Stimulated activated CD8-positive, alpha-beta memory T cell treated with anti-CD3 and anti-CD28 coated beads, Interleukin-15, amount 100 ng/mL, for 4 hours (primary cell): ENCODE data around the gene ETV1.

Experiments
- DNase-seq, 2 donors: peaks; one replicate each; pipeline ENCODE4 v3.0.0-alpha.2; 2020; ENCODE audit warnings: low read depth in 2 of 2

ETV1 gene

GRCh38 chr7:13986208-13986607 is 3.3 kb downstream of the ETV1 start:
- DNase-seq = no peak

- DNase-seq = no peak
These were observed 4.4 kb downstream of the ETV1 start for GRCh38 chr7:13984831-13985685.

- DNase-seq = no peak
These were observed 5.4 kb downstream of the ETV1 start for GRCh38 chr7:13984061-13984460.

GRCh38 chr7:13982940-13983677 is 6.4 kb downstream of the ETV1 start:
- no peak for DNase-seq

GRCh38 chr7:13981070-13981469 is 8.4 kb downstream of the ETV1 start:
- no peak for DNase-seq

- no peak for DNase-seq
These were observed 9.0 kb downstream of the ETV1 start for GRCh38 chr7:13980474-13980873.

GRCh38 chr7:13979671-13980435 is 9.6 kb downstream of the ETV1 start:
- DNase-seq = no peak

- DNase-seq = no peak
These were observed 12.9 kb downstream of the ETV1 start for GRCh38 chr7:13976594-13976993.

- DNase-seq = no peak
These were observed 24.4 kb downstream of the ETV1 start for GRCh38 chr7:13965077-13965476.

GRCh38 chr7:13963925-13964324 is 25.5 kb downstream of the ETV1 start:
- no peak for DNase-seq

- DNase-seq = no peak
These were observed 34.0 kb downstream of the ETV1 start for GRCh38 chr7:13955494-13955893.

GRCh38 chr7:13953368-13953767 is 36.1 kb downstream of the ETV1 start:
- no peak for DNase-seq

- DNase-seq = no peak
These were observed 36.5 kb downstream of the ETV1 start for GRCh38 chr7:13952921-13953320.

- no peak for DNase-seq
These were observed 39.5 kb downstream of the ETV1 start for GRCh38 chr7:13949939-13950338.

GRCh38 chr7:13949445-13949844 is 40.0 kb downstream of the ETV1 start:
- DNase-seq = no peak

GRCh38 chr7:13948019-13948801 is 41.3 kb downstream of the ETV1 start:
- no peak for DNase-seq

- no peak for DNase-seq
These were observed 41.9 kb downstream of the ETV1 start for GRCh38 chr7:13947535-13947934.

GRCh38 chr7:13946181-13946580 is 43.3 kb downstream of the ETV1 start:
- no peak for DNase-seq

- DNase-seq = no peak
These were observed 43.8 kb downstream of the ETV1 start for GRCh38 chr7:13945670-13946069.

- no peak for DNase-seq
These were observed 55.9 kb downstream of the ETV1 start for GRCh38 chr7:13933536-13933935.

- no peak for DNase-seq
These were observed 56.4 kb downstream of the ETV1 start for GRCh38 chr7:13933091-13933490.

GRCh38 chr7:13932131-13932530 is 57.3 kb downstream of the ETV1 start:
- DNase-seq = no peak
